SU-DHL-6 (cell line): ENCODE measurements around the gene C15orf61.

Experiments used
- H2AFZ ChIP-seq: fragments of 200-600 bp; sonication (generic); 2 replicates; pipeline ENCODE4 v1.6.1; 2014; ENCODE audit warnings: low read depth, mild to moderate bottlenecking, moderate library complexity, mixed read lengths, antibody characterized with exemption, low read length; ENCODE audit not compliant: severe bottlenecking
- H3F3A ChIP-seq: fragments of 200-600 bp; shearing (Covaris generic); 2 replicates; pipeline ENCODE4 v1.6.0; 2016; ENCODE audit warnings: antibody characterized with exemption, mild to moderate bottlenecking; ENCODE audit not compliant: insufficient read depth
- H3K27ac ChIP-seq: fragments of 200-600 bp; sonication (generic); 2 replicates; pipeline ENCODE4 v1.5.1; 2016; ENCODE audit warnings: low read depth, mild to moderate bottlenecking, low read length, moderate library complexity, mixed read lengths
- H3K27me3 ChIP-seq: fragments of 200-600 bp; sonication (generic), shearing (Covaris generic); 2 replicates; pipeline ENCODE4 v1.6.0; 2014; ENCODE audit warnings: mild to moderate bottlenecking, low read length
- H3K36me3 ChIP-seq: fragments of 200-600 bp; sonication (generic); 2 replicates; pipeline ENCODE4 v1.6.1; 2014; ENCODE audit warnings: mild to moderate bottlenecking, low read length, mixed read lengths
- H3K4me2 ChIP-seq: fragments of 300-600, 200-600 bp; shearing (Covaris generic), sonication (generic); 2 replicates; pipeline ENCODE4 v1.6.0; 2014; ENCODE audit warnings: low read length, low read depth, mild to moderate bottlenecking; ENCODE audit not compliant: poor library complexity, severe bottlenecking
- H3K4me3 ChIP-seq: fragments of 200-600 bp; sonication (generic); 2 replicates; pipeline ENCODE4 v1.5.1; 2014; ENCODE audit warnings: antibody characterized with exemption, low read length, mild to moderate bottlenecking, mixed read lengths; ENCODE audit not compliant: insufficient read depth, poor library complexity, severe bottlenecking
- H3K79me2 ChIP-seq: fragments of 200-600 bp; sonication (generic); 2 replicates; pipeline ENCODE4 v1.6.1; 2014; ENCODE audit warnings: mild to moderate bottlenecking, low read length, moderate library complexity; ENCODE audit not compliant: insufficient read depth
- H3K9ac ChIP-seq: fragments of 200-600 bp; sonication (generic); 2 replicates; pipeline ENCODE4 v1.7.0; 2014; ENCODE audit warnings: mild to moderate bottlenecking, low read length
- H3K9me2 ChIP-seq: fragments of 200-600 bp; sonication (generic); replicated peaks from 2 replicates; pipeline ENCODE4 v1.6.1; 2014; ENCODE audit warnings: low read length; ENCODE audit not compliant: insufficient read depth
- H3K9me3 ChIP-seq: fragments of 200-600 bp; sonication (generic); 2 replicates; pipeline ENCODE4 v1.6.1; 2014; ENCODE audit warnings: low read length, mixed read lengths; ENCODE audit not compliant: insufficient read depth
- H4K20me1 ChIP-seq: fragments of 200-600 bp; sonication (generic); 2 replicates; pipeline ENCODE4 v1.6.1; 2014; ENCODE audit warnings: low read depth, mild to moderate bottlenecking, antibody characterized with exemption, low read length, moderate library complexity, mixed read lengths
- CTCF ChIP-seq: fragments of 200-600 bp; sonication (generic); IDR thresholded peaks from one replicate; pipeline ENCODE4 v1.5.1; 2017; ENCODE audit warnings: antibody characterized with exemption, mild to moderate bottlenecking, low read length, moderate library complexity; ENCODE audit not compliant: insufficient read depth, poor library complexity, severe bottlenecking
- EZH2phosphoT487 ChIP-seq: fragments of 200-600 bp; sonication (generic), shearing (Covaris generic); conservative IDR thresholded peaks from 2 replicates; pipeline ENCODE4 v1.6.1; 2018; ENCODE audit warnings: mild to moderate bottlenecking, antibody characterized with exemption, low read length, moderate library complexity, mixed read lengths

The C15orf61 gene

GRCh38 chr15:67510597-67511190 is 10.2 kb upstream of the C15orf61 start:
- Histone ChIP-seq H3K27ac (no peak overlapping the region), H3F3A (no peaks in the 10 kb centered on the region), H3K9me3 (no peaks in the 10 kb centered on the region), H3K79me2 (no peaks in the 10 kb centered on the region), H3K4me2 (no peak overlapping the region), H3K27me3 (no peaks in the 10 kb centered on the region), H3K9me2 (no peaks in the 10 kb centered on the region), H3K9ac (no peak overlapping the region), H3K36me3 (peaks cover 4% of the 10 kb centered on the region; the same call in 1 of the 2 replicates), H2AFZ (no peak overlapping the region), H3K4me3 (no peak overlapping the region), H4K20me1 (no peaks in the 10 kb centered on the region)
- TF ChIP-seq EZH2phosphoT487 (no peak), CTCF (no peak)

GRCh38 chr15:67511606-67512005 is 9.3 kb upstream of the C15orf61 start:
- Histone ChIP-seq H3K9me2 (no peaks in the 10 kb centered on the region), H3K4me3 (no peak overlapping the region), H4K20me1 (no peaks in the 10 kb centered on the region), H3K79me2 (no peaks in the 10 kb centered on the region), H3F3A (no peaks in the 10 kb centered on the region), H3K36me3 (peaks cover 4% of the 10 kb centered on the region; the same call in 1 of the 2 replicates), H2AFZ (no peak overlapping the region), H3K27me3 (no peaks in the 10 kb centered on the region), H3K27ac (no peak overlapping the region), H3K9me3 (no peaks in the 10 kb centered on the region), H3K9ac (no peak overlapping the region), H3K4me2 (no peak overlapping the region)
- no peak for TF ChIP-seq EZH2phosphoT487
- TF ChIP-seq CTCF = no peak

GRCh38 chr15:67512140-67512539 is 8.8 kb upstream of the C15orf61 start:
- no peaks in the 10 kb centered on the region for H3K9me2 ChIP-seq
- no peak overlapping the region for H3K27ac ChIP-seq
- H3K4me3 ChIP-seq = no peak overlapping the region

More at GRCh38 chr15:67512140-67512539, 8.8 kb upstream of the C15orf61 start:
- Histone ChIP-seq H3K4me2 (no peak overlapping the region), H3K9ac (no peak overlapping the region), H3K79me2 (no peaks in the 10 kb centered on the region), H3K36me3 (peaks cover 4% of the 10 kb centered on the region; the same call in 1 of the 2 replicates), H3K27me3 (no peaks in the 10 kb centered on the region), H3K9me3 (no peaks in the 10 kb centered on the region), H2AFZ (no peak overlapping the region), H3F3A (no peaks in the 10 kb centered on the region), H4K20me1 (no peaks in the 10 kb centered on the region)
- TF ChIP-seq EZH2phosphoT487 = no peak
- TF ChIP-seq CTCF = no peak
